ENCODE results near the gene TAC4.

Gene TAC4, protein sequence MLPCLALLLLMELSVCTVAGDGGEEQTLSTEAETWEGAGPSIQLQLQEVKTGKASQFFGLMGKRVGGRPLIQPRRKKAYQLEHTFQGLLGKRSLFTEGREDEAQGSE

GRCh38 chr17:49848019-49848473 is at the start of gene TAC4:
Gene TAC4 (minus strand): TSS chr17:49848069. CDS start chr17:49848017, 52 bp downstream.
- Mint-ChIP-seq H3K27me3 (no peaks in the 10 kb centered on the region), H3K4me1 (peaks cover 27% of the 10 kb centered on the region), H3K4me3 (no peak within 1 kb of the TSS), H3K27ac (peak within 1 kb of the TSS in 1 of 2 donors; percentile 42), H3K9me3 (no peaks in the 10 kb centered on the region)
- DNase-seq (no peak), ATAC-seq (no peak)

DNA sequence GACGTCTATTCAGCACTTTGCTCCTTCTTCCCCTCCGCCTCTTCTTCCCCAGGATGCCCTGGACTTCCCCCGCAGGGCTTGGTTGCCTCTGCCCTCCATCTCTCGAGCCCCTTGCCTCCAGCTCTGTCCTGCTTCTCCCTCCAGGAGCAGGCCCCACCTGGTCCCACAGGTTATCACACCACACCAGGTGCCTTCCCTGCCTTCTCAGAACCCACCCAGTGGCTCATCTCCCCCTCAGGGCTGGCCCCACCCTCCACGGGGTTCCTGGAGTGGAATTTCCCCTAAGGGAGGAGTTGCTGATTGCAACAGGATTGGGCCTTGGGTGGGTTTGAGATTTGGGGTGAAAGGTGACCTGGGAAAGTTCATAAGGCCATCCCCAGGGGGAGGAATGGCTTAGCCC is 49.0 kb upstream of the TAC4 start:
- ATAC-seq (no peak), DNase-seq (no peak)
- peaks cover 97% of the 10 kb centered on the region for H3K27me3 Mint-ChIP-seq

DNA sequence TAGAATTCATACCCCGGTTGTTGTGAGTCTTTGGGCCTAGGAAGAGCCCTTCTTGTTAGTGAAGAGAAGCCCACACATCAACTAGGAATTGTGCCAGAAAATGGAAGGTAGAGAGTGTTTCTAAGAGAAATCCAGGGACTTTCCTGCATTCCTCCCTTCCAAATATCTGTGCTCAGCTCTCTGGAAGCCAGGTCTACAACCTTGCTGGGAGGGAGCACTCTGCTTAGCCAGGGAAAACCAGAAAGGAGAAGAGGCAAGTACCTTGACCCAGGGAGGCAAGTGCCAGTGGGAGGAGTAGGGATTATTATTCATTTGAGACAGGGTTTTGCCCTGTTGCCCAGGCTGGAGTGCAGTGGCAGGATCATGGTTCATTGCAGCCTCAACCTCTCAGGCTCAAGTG is 48.4 kb upstream of the TAC4 start:
- Mint-ChIP-seq H3K27ac (no peak overlapping the region), H3K4me3 (no peak overlapping the region), H3K9me3 (no peaks in the 10 kb centered on the region), H3K27me3 (peaks cover 97% of the 10 kb centered on the region), H3K4me1 (peaks cover under 1% of the 10 kb centered on the region)
- DNase-seq (no peak), ATAC-seq (no peak)

More for the DNA sequence above, 49.0 kb upstream of the TAC4 start:
- no peak overlapping the region for H3K4me3 Mint-ChIP-seq
- H3K9me3 Mint-ChIP-seq: no peaks in the 10 kb centered on the region
- no peak overlapping the region for H3K27ac Mint-ChIP-seq
- H3K4me1 Mint-ChIP-seq: peaks cover 5% of the 10 kb centered on the region

DNA sequence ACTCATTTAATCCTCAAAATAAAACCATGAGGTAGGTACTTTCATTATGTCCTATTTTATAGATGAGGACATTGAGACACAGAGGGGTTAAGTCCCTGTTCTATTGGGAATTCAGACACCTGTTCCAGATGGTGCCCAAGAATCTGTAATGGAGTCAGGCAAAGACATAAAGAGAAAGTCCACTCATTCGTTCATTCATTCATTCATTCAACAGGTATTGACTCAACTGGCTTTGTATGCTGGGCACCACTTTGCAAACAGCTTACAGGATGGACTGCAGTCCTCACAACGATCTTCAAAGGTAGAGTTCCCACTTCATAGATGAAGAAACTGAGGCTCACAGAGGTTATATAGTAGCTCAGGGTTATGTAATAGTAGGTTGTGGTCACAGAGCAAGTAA is 47.9 kb upstream of the TAC4 start:
- Mint-ChIP-seq H3K4me3 (no peak overlapping the region), H3K27ac (no peak overlapping the region), H3K27me3 (peaks cover 97% of the 10 kb centered on the region), H3K4me1 (peaks cover 5% of the 10 kb centered on the region), H3K9me3 (no peaks in the 10 kb centered on the region)
- DNase-seq: no peak
- no peak for ATAC-seq

DNA sequence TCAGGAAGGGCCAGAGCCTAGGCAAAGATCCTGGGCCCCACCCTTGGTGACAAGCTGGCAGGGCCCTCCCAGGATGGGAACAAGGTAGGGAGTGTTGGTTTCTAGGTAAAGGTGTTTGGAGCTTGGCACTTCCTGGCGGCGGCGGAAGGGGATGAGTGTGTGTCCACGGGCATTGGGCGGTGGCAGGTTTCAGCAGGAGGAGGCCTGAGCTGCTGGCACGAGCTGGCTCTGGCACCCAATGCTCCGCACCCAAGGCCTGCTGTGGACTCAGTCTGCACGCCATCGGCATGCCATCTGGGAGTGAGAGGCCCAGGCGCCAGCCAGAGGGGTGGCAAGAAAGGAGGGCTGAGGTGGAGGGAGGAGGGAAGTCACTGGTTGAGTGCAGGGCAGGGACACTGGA is 46.9 kb upstream of the TAC4 start:
- H3K4me1 Mint-ChIP-seq: peaks cover 6% of the 10 kb centered on the region
- no peaks in the 10 kb centered on the region for H3K9me3 Mint-ChIP-seq
- no peak overlapping the region for H3K27ac Mint-ChIP-seq
- ATAC-seq: no peak
- H3K27me3 Mint-ChIP-seq: peaks cover 97% of the 10 kb centered on the region
- no peak for DNase-seq
- no peak overlapping the region for H3K4me3 Mint-ChIP-seq

GRCh38 chr17:49891694-49892389 is 44.0 kb upstream of the TAC4 start:
- H3K4me1 Mint-ChIP-seq: peaks cover 6% of the 10 kb centered on the region
- ATAC-seq: no peak
- H3K4me3 Mint-ChIP-seq: no peak overlapping the region
- H3K27me3 Mint-ChIP-seq: peaks cover 96% of the 10 kb centered on the region
- no peak for DNase-seq
- H3K9me3 Mint-ChIP-seq: no peaks in the 10 kb centered on the region
- H3K27ac Mint-ChIP-seq: no peak overlapping the region

- peaks cover 92% of the 10 kb centered on the region for H3K27me3 Mint-ChIP-seq
- no peak overlapping the region for H3K4me3 Mint-ChIP-seq
- ATAC-seq (no peak), DNase-seq (no peak)
- H3K4me1 Mint-ChIP-seq: peaks cover 6% of the 10 kb centered on the region
- H3K9me3 Mint-ChIP-seq: no peaks in the 10 kb centered on the region
- H3K27ac Mint-ChIP-seq: no peak overlapping the region
These were observed 43.4 kb upstream of the TAC4 start for GRCh38 chr17:49891271-49891670.

DNA sequence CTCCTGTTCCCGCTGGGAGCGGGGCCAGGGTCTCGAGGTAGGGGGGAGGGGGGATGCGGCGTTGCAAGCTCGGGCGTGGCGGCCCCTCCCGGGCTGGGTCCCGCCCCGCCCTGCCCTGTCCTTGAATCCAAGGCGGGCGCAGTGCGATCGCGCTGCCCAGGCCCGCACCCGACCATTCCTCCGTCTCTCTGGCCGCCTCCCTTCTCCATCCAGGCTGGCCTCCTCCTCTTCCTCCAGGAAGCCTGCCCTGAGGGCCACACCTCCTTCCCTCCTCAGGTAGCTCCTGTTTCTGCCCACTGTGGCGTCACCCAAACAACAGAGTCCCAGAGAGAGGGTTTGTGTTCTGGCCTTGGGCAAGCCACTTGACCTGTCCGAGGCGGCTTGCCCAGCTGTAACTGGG is 43.0 kb upstream of the TAC4 start:
- no peak overlapping the region for H3K27ac Mint-ChIP-seq
- no peaks in the 10 kb centered on the region for H3K9me3 Mint-ChIP-seq
- ATAC-seq (no peak), DNase-seq (no peak)
- H3K4me3 Mint-ChIP-seq: no peak overlapping the region
- H3K27me3 Mint-ChIP-seq: peaks cover 88% of the 10 kb centered on the region
- peaks cover 6% of the 10 kb centered on the region for H3K4me1 Mint-ChIP-seq

DNA sequence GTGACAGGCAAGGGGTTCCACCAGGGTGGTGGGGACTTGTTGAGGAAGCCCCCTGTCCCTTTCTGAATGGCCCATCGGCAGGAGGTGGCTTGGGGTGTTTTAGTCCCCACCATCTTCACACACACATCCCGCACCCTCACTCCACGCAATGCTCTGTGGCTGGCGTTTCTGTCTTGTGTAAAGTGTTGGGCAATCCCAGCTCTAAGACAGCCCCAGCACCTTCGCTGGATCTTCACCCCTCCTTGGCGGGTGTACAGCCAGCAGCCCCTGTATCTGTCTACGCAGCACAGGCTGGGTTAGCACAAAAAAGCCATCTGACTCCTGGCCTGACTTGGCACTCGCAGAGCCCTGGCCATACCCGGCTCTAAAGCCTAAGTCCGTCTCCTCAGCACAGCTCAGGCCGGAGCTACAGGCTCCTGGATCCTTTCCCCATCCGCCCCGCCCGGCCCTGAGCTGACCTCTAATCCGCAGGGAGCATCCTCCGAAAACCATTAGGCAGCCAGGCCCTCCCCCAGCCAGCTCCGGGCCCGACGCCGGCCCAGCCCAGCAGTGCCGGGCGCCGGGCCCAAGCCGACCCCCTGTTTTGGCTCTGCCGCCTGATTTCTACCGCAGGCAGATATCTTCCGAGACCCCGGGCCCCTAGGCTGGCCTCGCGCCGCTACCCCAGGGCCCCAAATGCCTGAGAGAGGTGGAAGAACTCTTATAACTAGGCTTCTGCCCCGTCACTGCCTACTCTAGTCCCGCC is 42.4 kb upstream of the TAC4 start:
- no peak for ATAC-seq
- no peaks in the 10 kb centered on the region for H3K9me3 Mint-ChIP-seq
- H3K4me3 Mint-ChIP-seq: no peak overlapping the region
- peaks cover 6% of the 10 kb centered on the region for H3K4me1 Mint-ChIP-seq
- no peak for DNase-seq
- peaks cover 87% of the 10 kb centered on the region for H3K27me3 Mint-ChIP-seq
- H3K27ac Mint-ChIP-seq: no peak overlapping the region

DNA sequence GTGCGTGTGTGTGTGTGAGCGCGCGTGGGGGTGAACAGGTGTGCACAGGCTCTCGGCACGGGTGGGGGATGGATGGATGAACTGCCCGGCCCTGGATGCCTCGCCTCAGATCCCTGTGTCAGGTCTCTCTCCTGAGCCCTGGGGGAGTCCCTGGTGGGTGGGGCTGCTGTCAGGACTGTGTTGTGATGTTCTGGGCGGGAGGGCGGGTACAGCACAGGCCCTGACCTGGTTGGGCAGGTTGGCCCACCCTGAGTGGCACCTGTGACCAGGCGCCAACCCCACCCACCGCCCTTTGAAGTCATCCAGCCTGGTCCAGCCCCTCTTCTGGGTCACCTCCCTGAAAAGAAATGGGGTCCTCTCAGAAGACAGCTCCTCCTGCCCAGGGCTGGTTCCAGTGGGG is 41.6 kb upstream of the TAC4 start:
- Mint-ChIP-seq H3K4me1 (peaks cover 6% of the 10 kb centered on the region), H3K4me3 (no peak overlapping the region), H3K27ac (no peak overlapping the region), H3K27me3 (peaks cover 87% of the 10 kb centered on the region), H3K9me3 (no peaks in the 10 kb centered on the region)
- DNase-seq (no peak), ATAC-seq (no peak)

GRCh38 chr17:49887744-49888360 is 40.0 kb upstream of the TAC4 start:
- no peak for DNase-seq
- Mint-ChIP-seq H3K27ac (no peak overlapping the region), H3K27me3 (peaks cover 89% of the 10 kb centered on the region), H3K9me3 (no peaks in the 10 kb centered on the region), H3K4me3 (no peak overlapping the region), H3K4me1 (peaks cover 6% of the 10 kb centered on the region)
- ATAC-seq: no peak

DNA sequence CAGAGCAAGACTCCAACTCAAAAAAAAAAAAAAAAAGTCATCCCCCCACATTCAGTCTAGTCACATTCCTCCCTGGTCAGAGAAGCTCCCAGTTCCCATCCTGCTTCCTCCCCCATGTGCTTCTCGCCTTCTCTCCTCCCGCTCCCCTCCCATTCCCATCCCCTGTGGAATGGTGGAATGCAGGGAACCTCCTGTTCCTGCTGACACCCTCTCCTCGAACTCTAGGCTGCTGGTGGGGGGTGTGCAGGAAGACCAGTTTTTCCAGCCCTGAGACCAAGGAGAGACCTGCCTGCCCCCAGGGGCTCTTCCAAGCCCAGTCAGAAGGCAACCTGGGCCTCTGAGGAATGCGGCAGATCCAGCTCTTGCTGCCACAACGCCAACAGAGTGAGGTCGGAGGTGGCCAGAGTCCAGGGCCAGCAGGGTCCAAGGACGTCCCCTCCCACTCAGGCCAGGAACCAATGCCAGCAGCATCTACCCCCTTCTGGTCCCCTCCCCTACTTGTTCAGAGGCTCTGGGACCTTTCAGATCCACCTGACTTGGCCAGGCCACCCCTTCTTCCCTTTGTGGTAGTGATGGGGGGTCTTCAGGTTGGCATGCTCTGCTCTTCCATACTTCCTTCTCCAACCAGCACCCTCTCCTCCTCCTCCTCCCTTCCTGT is 39.3 kb upstream of the TAC4 start:
- H3K27ac Mint-ChIP-seq: no peak overlapping the region
- peaks cover 89% of the 10 kb centered on the region for H3K27me3 Mint-ChIP-seq
- DNase-seq: no peak
- no peaks in the 10 kb centered on the region for H3K9me3 Mint-ChIP-seq
- no peak for ATAC-seq
- peaks cover 6% of the 10 kb centered on the region for H3K4me1 Mint-ChIP-seq
- H3K4me3 Mint-ChIP-seq: no peak overlapping the region

GRCh38 chr17:49886036-49886435 is 38.2 kb upstream of the TAC4 start:
- peaks cover 86% of the 10 kb centered on the region for H3K27me3 Mint-ChIP-seq
- no peak for ATAC-seq
- DNase-seq: no peak
- H3K4me1 Mint-ChIP-seq: peaks cover 3% of the 10 kb centered on the region
- H3K27ac Mint-ChIP-seq: no peak overlapping the region
- H3K9me3 Mint-ChIP-seq: no peaks in the 10 kb centered on the region
- no peak overlapping the region for H3K4me3 Mint-ChIP-seq

DNA sequence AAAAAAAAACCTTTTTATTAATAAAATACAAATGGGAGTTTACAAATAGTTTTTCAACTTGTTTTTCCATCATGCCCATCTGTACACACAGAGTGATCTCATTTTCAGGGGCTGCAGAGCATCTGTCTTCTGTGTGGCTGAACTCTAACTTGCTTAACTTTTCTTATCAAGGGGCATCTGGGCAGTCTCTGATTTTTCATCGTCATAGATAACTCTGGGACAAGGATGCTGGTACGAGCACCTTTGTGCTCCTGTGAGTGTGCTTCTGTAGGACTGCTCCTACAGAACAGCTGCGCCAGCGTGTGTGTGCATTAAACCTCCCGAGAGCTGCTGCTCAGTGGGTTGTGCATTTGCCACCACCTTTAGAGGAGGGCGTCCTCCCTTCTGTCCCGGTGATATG is 34.6 kb upstream of the TAC4 start:
- no peak for ATAC-seq
- peaks cover 82% of the 10 kb centered on the region for H3K27me3 Mint-ChIP-seq
- no peaks in the 10 kb centered on the region for H3K9me3 Mint-ChIP-seq
- no peak overlapping the region for H3K27ac Mint-ChIP-seq
- no peak overlapping the region for H3K4me3 Mint-ChIP-seq
- H3K4me1 Mint-ChIP-seq: peaks cover 14% of the 10 kb centered on the region
- no peak for DNase-seq

GRCh38 chr17:49881054-49881402 is 33.2 kb upstream of the TAC4 start:
- DNase-seq (no peak), ATAC-seq (no peak)
- Mint-ChIP-seq H3K27me3 (peaks cover 74% of the 10 kb centered on the region), H3K27ac (no peak overlapping the region), H3K4me3 (no peak overlapping the region), H3K9me3 (no peaks in the 10 kb centered on the region), H3K4me1 (peaks cover 14% of the 10 kb centered on the region)

Data from stimulated activated naive CD8-positive, alpha-beta T cell treated with anti-CD3 and anti-CD28 coated beads, Interleukin-15, amount 100 ng/mL, for 72 hours (primary cell).